NCI-H1694 treated with DMSO at 0.1 percent for 48 hours (cell line): Measurements from ENCODE around the gene OR6N1.

Experiments used
- DNase-seq: peaks from one replicate; lab custom pipeline; 2025; lab: John Stamatoyannopoulos, UW

The OR6N1 gene

DNA sequence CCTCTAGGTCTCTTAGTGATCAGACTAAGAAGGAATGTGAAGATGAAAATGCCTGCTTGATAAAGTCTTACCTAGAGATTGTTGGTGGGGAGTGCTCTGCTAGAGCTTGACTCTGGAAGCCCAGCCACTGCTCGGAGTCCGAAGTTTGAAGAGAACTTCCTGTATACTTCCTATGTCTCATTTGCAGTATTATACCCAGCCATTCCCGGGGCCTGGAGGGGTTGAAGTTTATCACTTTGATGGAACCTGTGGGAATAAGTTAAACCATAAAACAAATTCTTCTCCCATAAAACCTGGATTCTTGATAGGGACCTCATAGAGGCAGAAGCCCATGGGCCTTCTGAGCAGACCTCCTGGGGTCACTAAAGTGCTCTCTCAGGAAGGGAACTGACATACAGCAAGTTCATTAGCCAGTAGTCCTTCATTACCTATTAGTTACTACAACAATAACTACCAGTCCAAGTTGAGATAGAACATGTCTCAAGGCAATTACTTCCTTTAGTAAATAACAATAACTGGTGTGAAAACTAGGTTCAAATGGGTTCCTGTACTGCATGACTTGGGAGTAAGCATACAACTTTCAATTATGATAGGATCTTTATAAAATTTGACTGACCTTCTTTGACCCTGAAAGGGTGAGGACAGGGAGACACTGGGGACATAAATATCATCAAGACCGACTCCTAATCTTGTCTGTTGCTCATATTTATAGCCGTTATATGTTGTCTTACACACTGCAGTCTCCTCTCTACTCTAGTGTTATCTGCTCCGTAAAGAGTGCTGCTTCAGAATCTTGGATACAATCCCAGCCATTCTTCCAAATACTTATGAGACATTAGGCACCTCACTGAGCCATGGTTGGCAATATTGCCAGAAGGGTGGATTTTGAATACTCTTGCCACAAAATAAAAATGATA, at the start of gene OR6N1:
Gene OR6N1, minus strand, starts transcription at position 246 of the 917 bp plus-strand sequence. CDS start 5,513 bp downstream, outside the sequence.
- no peak for DNase-seq

DNA sequence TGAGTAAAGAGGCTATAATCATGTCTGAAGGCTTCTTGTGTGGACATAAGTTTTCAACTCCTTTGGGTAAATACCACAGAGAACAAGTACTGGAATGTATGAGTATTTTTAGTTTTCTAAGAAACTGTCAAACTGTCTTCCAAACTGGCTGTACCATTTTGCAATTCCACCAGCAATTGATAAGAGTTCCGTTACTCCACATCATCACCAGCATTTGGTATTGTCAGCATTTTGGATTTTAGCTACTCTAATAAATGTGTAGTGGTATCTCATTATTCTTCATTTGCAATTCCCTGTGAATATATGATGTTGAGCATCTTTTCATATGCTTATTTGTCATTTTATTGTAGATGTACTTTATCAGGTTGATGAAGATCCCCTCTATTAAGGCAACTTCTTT, 49.7 kb upstream of the OR6N1 start:
- no peak for DNase-seq

DNA sequence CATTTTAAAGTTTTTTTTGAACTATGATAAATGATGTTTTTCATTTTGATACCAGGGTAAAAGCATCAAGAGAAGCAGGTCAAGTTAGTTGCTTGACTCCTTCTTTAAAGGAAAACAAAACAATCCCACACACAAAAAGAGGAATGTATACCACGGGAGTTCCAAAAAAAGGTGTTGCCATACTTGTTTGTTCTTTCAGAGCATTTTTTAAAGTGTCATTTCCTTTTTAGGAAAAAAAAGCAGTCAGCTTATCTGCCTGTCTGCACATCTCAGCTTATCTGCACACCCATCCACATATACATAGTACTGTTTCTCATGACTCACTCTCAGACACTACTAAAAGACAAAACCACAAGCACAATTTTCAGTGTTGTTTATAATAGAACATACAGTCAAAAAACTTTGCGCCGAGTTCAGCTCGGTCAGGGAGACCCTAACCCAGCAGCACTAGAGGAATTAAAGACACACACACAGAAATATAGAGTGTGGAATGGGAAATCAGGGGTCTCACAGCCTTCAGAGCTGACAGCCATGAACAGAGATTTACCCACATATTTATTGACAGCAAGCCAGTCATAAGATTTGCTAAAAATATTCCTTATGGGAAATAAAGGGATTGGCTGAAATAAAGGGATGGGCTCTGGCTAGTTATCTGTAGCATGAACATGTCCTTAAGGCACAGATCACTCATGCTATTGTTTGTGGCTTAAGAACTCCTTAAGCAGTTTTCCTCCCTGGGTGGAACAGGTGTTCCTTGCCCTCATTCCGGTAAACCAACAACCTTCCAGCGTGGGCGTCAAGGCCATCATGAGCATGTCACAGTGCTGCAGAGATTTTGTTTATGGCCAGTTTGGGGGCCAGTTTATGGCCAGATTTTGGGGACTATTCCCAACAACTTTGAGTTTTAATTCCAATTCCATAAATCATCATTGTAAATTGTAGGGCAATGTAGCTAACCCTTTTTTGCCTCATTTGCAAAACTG, 47.8 kb upstream of the OR6N1 start:
- no peak for DNase-seq

DNA sequence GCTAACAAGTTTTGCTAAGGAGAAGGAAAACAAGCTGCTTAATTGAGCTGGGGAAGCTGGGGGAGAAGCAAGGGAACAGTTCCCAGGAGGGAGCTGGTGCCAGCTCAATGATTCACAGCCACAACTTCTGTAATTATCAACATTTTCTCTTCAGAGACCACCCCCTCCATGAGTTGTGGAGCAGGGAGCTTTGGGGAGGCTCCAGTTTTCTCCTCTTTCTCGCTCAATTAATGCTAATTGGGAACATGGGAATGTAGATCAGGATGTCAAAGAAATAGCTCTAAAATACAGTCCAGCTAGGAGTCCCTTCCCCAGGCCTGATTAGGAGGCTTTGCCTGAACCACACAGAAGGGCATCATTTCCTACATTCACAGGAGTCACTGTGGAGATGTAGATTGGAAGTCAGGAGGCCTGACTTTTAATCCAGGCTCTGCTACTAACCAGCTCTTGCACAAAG, 47.0 kb upstream of the OR6N1 start:
- DNase-seq, result no peak

DNA sequence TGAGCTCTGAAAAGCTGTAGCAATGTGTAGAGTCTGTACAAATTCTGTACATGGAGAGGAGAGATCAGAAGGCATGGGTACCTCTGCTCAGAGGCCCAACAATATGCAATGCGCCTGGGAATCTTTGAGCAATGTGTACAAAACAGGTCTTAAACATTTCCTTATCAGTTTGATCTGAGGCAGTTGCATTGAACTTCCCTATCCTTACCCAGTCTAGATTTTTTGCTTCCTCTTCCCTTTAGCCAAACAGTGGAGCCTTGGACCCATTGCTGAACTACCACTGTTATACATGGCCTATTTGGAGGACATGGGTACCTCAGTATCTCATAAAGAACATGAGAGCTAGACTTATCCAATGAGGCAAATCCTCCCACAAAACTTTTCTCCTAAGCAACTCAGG, 46.6 kb upstream of the OR6N1 start:
- DNase-seq, result no peak

DNA sequence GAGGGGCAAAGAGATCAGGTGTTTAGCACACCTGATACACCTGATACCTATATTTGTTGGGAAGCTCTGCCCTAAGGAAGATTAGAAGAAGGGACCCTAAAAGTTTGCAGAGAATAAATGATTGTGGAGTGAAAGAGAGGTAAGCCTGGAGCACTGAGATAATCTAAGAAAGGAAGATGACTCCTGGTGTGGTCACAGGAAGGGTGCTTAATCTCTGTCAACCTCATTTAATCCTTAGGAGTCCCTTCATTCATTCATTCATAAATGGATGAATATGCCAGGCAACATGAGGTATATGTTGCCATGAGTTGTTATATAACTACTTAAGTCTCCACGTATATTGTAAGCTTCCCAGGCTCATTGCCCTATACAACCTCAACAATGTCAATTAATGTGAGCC, 43.0 kb upstream of the OR6N1 start:
- no peak for DNase-seq

- DNase-seq, result no peak
Measured at GRCh38 chr1:158813164-158813563, 41.2 kb upstream of the OR6N1 start.

GRCh38 chr1:158812336-158812735, 40.3 kb upstream of the OR6N1 start:
- no peak for DNase-seq

- DNase-seq, result no peak
Measured at GRCh38 chr1:158810311-158810710, 38.3 kb upstream of the OR6N1 start.

DNA sequence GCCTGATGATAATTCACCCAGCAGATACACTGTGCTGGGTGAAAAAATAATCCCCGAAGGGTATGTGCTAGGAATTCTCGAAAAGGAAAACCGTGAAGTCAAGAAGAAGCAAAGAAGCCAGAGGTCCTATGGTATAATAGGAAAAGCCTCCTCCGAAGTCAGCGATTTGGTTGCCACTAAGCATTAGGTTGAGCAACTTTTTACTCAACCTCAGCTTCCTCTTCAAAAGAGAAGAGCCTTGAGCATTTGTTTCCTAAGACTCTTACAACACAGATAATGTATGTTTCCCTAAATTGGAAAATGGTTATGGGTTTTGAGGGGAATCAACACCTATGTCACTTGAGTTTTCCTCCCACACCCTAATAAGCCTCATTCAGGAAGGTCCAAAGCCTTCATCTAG, 37.9 kb upstream of the OR6N1 start:
- DNase-seq, result no peak

- no peak for DNase-seq
Measured at GRCh38 chr1:158809256-158809655, 37.3 kb upstream of the OR6N1 start.

DNA sequence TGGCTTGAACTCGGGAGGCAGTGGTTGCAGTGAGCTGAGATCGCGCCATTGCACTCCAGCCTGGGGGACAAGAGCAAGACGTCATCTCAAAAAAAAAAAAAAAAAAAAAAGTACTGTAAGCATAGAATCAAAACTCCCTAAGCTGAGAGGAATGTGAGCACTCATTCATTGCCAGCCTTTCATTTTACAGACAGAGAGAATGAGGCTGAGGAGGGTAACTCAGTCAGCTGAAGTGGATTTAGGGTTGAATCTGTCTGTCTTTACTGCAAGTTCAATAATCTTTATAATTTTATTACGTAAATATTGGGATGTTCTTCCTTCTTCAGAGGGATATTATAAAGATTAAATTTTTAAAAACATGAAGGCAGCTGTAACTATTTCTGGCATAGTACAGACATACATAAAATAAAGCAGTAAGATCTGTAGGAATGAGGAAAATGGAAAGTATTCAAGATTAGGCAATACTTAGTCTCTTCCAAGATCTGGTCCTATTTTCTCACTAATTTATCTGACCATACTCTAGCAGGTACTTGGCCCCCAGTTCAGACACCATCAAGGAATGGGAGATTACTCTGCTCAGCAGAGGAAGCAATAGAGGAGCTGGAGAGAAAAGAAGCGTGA, 35.0 kb upstream of the OR6N1 start:
- DNase-seq, result no peak

GRCh38 chr1:158803678-158804077, 31.7 kb upstream of the OR6N1 start:
- no peak for DNase-seq

DNA sequence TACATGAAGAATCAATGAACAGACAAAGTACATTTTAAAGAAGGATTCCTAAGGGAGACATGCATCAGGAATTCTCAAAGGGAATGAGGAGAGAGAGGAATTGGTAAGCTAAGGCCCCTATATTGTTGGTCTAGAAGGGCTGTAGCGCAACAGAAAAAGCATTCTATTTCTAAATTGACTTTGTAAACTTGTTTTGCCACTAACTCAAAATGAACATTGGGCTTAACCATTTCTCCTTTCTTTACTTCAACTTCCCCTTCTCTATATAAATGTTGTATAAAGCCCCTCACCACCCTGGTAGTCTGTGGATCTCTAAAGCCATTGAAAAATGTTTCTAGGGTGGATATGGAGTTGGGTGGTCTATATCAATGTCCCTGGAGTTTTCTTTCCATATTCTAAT, 29.4 kb upstream of the OR6N1 start:
- DNase-seq, result no peak

GRCh38 chr1:158800526-158800925, 28.5 kb upstream of the OR6N1 start:
- DNase-seq, result no peak

- no peak for DNase-seq
Measured at GRCh38 chr1:158799689-158800088, 27.7 kb upstream of the OR6N1 start.

GRCh38 chr1:158798531-158798930, 26.5 kb upstream of the OR6N1 start:
- no peak for DNase-seq

- no peak for DNase-seq
Measured at GRCh38 chr1:158794247-158794646, 22.3 kb upstream of the OR6N1 start.

- DNase-seq, result no peak
Measured at GRCh38 chr1:158793604-158794003, 21.6 kb upstream of the OR6N1 start.

DNA sequence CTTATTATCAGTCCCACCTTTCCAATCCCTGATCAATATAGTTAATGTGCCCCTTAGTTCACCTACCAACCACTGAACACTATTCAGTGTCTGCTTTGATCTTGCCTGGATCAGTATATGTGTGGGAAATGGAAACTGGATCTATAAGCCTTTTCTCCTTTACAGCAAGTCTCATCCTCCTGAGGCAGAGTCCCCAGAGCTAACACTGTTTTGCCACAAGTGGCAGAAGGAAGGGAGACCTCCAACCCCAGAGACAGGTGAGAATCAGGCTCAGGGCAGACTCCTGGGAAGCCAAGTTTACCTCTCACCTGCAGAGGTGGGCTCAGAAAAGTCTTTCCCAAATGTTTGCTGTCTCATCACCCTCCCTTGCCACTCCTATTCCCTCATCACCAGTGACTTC, 9.1 kb upstream of the OR6N1 start, which contains the start of gene OR6N2:
Gene OR6N2, minus strand, starts transcription at position 101 of the 400 bp plus-strand sequence. CDS start 3,569 bp downstream, outside the sequence.
- no peak for DNase-seq

DNA sequence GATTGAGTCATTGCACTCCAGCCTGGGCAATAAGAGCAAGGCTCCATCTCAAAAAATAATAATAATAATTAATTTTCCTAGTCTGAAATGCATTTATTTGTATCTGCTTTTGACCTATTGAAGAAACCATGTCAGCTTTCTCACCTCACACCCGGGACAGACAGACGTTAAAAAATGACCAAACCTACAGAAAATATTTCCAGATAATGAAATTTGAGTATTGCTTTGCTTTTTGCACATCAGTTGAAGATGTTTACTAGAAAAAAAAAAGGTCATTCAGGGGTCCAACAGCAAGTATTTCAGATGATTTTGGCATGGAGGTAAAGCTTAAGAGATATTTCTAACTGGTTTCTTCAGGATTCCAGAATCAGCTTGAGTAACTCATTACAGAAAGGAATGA, 17.6 kb downstream of the OR6N1 start, which contains the start of gene OR6K6:
Gene OR6K6, plus strand, starts transcription at position 301 of the 400 bp plus-strand sequence. CDS start 168 bp downstream, outside the sequence.
- no peak for DNase-seq
